Upper lobe of left lung (tissue), 6 donors: ENCODE results near the gene OR8K5. TPM values are rescaled to one million over a fixed set of nuclear protein-coding genes. Genes with fewer than 3 reads are reported as not detected.

Experiments used
- ATAC-seq, 2 donors: fragments of 200-7000 bp; cut with Tn5 transposase; one replicate each; pipeline ENCODE4 v1.9.1; 2022; ENCODE audit warnings: mild to moderate bottlenecking in 2 of 2, moderate library complexity in 2 of 2; ENCODE audit not compliant: low FRiP score in 2 of 2
- DNase-seq, 2 donors: peaks; one replicate each; pipeline ENCODE4 v3.0.0-alpha.2; 2019 to 2020
- H3K27ac ChIP-seq, 4 donors: fragments of 200-600 bp; sonication (generic); one replicate each; pipeline ENCODE4 v1.5.1; 2016 to 2019
- H3K27me3 ChIP-seq, 4 donors: fragments of 200-600 bp; sonication (generic); one replicate each; pipeline ENCODE4 v1.5.1; 2017 to 2019
- H3K36me3 ChIP-seq, 4 donors: fragments of 200-600 bp; sonication (generic); one replicate each; pipeline ENCODE4 v1.5.1; 2016 to 2019
- H3K4me1 ChIP-seq, 4 donors: fragments of 200-600 bp; sonication (generic); one replicate each; pipeline ENCODE4 v1.5.1; 2018 to 2019
- H3K4me3 ChIP-seq, 4 donors: fragments of 200-600 bp; sonication (generic); one replicate each; pipeline ENCODE4 v1.5.1; 2017 to 2019; ENCODE audit warnings: mild to moderate bottlenecking in 2 of 4, moderate library complexity in 1 of 4
- H3K9me3 ChIP-seq, 4 donors: fragments of 200-600 bp; sonication (generic); one replicate each; pipeline ENCODE4 v1.5.1; 2018 to 2019
- EP300 ChIP-seq, 4 donors: sonication (generic); formaldehyde crosslinking; IDR thresholded peaks; one replicate each; pipeline ENCODE4 v1.5.1; 2017; ENCODE audit warnings: antibody characterized with exemption in 4 of 4, control low read depth in 2 of 4
- POLR2A ChIP-seq, 4 donors: fragments of 450-650 bp; IDR thresholded peaks; one replicate each; pipeline ENCODE4 v1.5.1; 2016 to 2017; ENCODE audit warnings: antibody characterized with exemption in 4 of 4, mild to moderate bottlenecking in 2 of 4
- POLR2AphosphoS5 ChIP-seq, 2 donors: sonication (generic); formaldehyde crosslinking; IDR thresholded peaks; one replicate each; pipeline ENCODE4 v1.5.1; 2017; ENCODE audit warnings: antibody characterized with exemption in 2 of 2
- WGBS, 2 donors: methylation state at CpG; one replicate each; pipeline ENCODE4 v1.1.5; 2017 to 2018; 5-methylcytosine and 5-hydroxymethylcytosine counted together
- total RNA-seq, 6 donors: library from RNA; depleted of rRNA in 4 of 6; stranded (reverse); fragments of >200 nt in 4 of 6; gene quantifications; one replicate each; pipeline versions ENCODE4 v1.1.0 to v1.2.1, GENCODE V29; 2016 to 2021
- TF ChIP-seq, protein P1 (sequence below), 6 experiments: fragments of 450-650 bp in 4 of 6; fragments of 200-600 bp in 2 of 6; sonication (generic) in 2 of 6; IDR thresholded peaks; one replicate each; pipeline ENCODE4 v1.5.1; 2016 to 2019; ENCODE audit warnings: antibody characterized with exemption in 6 of 6
- donor health status: DM: no; HTN: no; CAD: no; lungs with moderate emphysema.
- donor health status: DM: no; HTN: yes; CAD: no; lungs with severe emphysema.

Gene OR8K5
- total RNA-seq, 6 donors from 2014 or later = not detected

DNA sequence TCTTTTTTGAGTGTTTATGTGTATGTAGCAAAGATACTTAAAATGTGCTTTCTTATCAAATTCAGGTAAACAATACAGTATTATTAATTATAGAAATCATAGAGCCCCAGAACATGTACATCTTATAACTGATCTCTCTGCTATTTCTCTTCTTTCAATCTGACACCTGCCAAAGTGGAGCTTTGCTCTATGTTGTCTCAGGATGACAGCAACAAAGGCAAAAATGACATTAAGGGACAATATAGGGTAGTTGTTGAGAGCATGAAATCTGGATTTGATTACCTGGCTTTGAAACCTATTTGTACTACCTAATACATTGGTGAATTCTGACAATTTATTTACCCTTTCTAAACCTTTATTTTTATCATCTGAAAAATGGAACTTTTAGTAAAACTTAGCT, 23.3 kb upstream of the OR8K5 start:
- no peak for DNase-seq
- no peak for ATAC-seq
- Histone ChIP-seq H3K36me3 (no peaks in the 10 kb centered on the region), H3K27ac (no peak overlapping the region), H3K4me3 (no peak overlapping the region), H3K27me3 (no peaks in the 10 kb centered on the region), H3K9me3 (peaks cover 0 to 5% (median 4%) of the 10 kb centered on the region in 4 donors), H3K4me1 (no peaks in the 10 kb centered on the region)
- TF ChIP-seq POLR2A (IDR thresholded peaks at IDR 0.05) = no peak
- no peak for TF ChIP-seq EP300 (IDR thresholded peaks at IDR 0.05)
- TF ChIP-seq, protein P1, sequence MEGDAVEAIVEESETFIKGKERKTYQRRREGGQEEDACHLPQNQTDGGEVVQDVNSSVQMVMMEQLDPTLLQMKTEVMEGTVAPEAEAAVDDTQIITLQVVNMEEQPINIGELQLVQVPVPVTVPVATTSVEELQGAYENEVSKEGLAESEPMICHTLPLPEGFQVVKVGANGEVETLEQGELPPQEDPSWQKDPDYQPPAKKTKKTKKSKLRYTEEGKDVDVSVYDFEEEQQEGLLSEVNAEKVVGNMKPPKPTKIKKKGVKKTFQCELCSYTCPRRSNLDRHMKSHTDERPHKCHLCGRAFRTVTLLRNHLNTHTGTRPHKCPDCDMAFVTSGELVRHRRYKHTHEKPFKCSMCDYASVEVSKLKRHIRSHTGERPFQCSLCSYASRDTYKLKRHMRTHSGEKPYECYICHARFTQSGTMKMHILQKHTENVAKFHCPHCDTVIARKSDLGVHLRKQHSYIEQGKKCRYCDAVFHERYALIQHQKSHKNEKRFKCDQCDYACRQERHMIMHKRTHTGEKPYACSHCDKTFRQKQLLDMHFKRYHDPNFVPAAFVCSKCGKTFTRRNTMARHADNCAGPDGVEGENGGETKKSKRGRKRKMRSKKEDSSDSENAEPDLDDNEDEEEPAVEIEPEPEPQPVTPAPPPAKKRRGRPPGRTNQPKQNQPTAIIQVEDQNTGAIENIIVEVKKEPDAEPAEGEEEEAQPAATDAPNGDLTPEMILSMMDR (IDR thresholded peaks at IDR 0.05) = no peak
- TF ChIP-seq POLR2AphosphoS5 (IDR thresholded peaks at IDR 0.05) = no peak

DNA sequence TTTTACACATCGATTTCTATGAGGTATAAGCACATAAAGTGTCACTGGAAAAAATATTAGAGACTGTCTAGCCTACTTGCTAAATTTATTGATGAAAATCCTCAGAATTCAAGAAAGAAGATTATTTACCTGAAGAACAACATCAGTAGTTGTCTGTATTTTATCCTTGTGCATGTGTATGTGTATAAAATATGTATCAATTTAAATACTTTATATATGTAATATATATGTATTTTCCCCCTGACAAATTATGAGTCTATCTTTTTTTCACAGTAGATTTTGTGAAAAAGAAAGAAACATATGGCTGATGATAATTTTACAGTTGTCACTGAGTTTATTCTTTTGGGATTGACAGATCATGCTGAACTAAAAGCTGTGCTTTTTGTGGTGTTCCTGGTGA, 16.2 kb upstream of the OR8K5 start, which contains the start of gene OR5J2:
OR5J2 (plus strand) TSS at position 301 of the 400 bp plus-strand sequence; CDS start at position 301, 0 bp downstream.
- peaks cover 0 to 5% (median 4%) of the 10 kb centered on the region in 4 donors for H3K9me3 ChIP-seq
- H3K27me3 ChIP-seq = no peaks in the 10 kb centered on the region
- ATAC-seq (no peak), DNase-seq (no peak)
- no peak within 1 kb of the TSS for H3K27ac ChIP-seq
- no peak for TF ChIP-seq EP300 (IDR thresholded peaks at IDR 0.05)
- TF ChIP-seq, protein P1 (IDR thresholded peaks at IDR 0.05) = no peak
- TF ChIP-seq POLR2A (IDR thresholded peaks at IDR 0.05) = no peak
- TF ChIP-seq POLR2AphosphoS5 (IDR thresholded peaks at IDR 0.05) = no peak
- H3K36me3 ChIP-seq = no peaks in the 10 kb centered on the region
- H3K4me1 ChIP-seq = no peaks in the 10 kb centered on the region
- H3K4me3 ChIP-seq = no peak within 1 kb of the TSS
- 63 to 67% methylated on average over 1 of the region's 1 CpG for WGBS, 2 donors

DNA sequence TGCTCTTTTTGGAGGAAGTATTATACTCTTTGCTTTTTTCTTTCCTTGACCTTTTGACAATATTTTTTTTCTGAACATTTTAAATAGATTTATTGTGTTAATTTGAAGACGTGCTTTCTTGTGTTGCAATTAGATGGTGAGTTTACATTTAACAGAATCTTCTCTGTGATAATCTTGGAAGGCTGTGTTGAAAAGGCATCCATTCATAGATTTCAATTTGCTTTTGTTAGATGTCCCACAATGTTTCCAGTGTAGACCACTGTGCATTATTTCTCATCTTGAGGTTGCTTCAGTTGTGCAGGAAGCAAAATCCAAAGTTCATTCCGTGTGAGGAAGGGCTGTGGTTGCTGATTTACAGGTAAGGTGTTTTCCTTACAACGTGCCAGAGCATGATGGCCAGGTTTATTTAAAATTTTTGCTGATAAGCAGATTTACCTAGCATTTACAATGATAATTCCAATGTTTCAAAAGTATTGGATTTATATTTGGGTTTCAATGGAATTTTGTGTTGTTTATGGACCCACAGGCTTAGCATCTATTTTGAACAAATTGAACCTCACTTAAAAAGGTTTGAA, 12.2 kb upstream of the OR8K5 start:
- no peak for TF ChIP-seq EP300 (IDR thresholded peaks at IDR 0.05)
- TF ChIP-seq, protein P1 (IDR thresholded peaks at IDR 0.05) = no peak
- no peak for TF ChIP-seq POLR2AphosphoS5 (IDR thresholded peaks at IDR 0.05)
- no peak for TF ChIP-seq POLR2A (IDR thresholded peaks at IDR 0.05)
- DNase-seq = no peak
- H3K9me3 ChIP-seq = no peaks in the 10 kb centered on the region
- H3K4me3 ChIP-seq = no peak overlapping the region
- H3K27me3 ChIP-seq = no peaks in the 10 kb centered on the region
- H3K36me3 ChIP-seq = no peaks in the 10 kb centered on the region
- H3K27ac ChIP-seq = no peak overlapping the region
- no peak for ATAC-seq
- 56 to 66% methylated on average over 3 of the region's 3 CpGs for WGBS, 2 donors
- H3K4me1 ChIP-seq = no peaks in the 10 kb centered on the region

- Histone ChIP-seq H3K9me3 (no peaks in the 10 kb centered on the region), H3K36me3 (no peaks in the 10 kb centered on the region), H3K4me1 (no peaks in the 10 kb centered on the region), H3K4me3 (no peak overlapping the region), H3K27me3 (no peaks in the 10 kb centered on the region), H3K27ac (no peak overlapping the region)
- WGBS, 2 donors = 56 to 69% methylated on average over 3 of the region's 3 CpGs
- TF ChIP-seq, protein P1 (IDR thresholded peaks at IDR 0.05) = no peak
- TF ChIP-seq POLR2A (IDR thresholded peaks at IDR 0.05) (no peak), POLR2AphosphoS5 (IDR thresholded peaks at IDR 0.05) (no peak), EP300 (IDR thresholded peaks at IDR 0.05) (no peak)
- DNase-seq = no peak
- ATAC-seq = no peak
Measured at GRCh38 chr11:56163804-56164203, 3.7 kb upstream of the OR8K5 start.

GRCh38 chr11:56152333-56152732, 7.8 kb downstream of the OR8K5 start:
- no peak for DNase-seq
- no peak overlapping the region for H3K4me3 ChIP-seq
- no peak for TF ChIP-seq EP300 (IDR thresholded peaks at IDR 0.05)
- TF ChIP-seq POLR2AphosphoS5 (IDR thresholded peaks at IDR 0.05) = no peak
- no peak for TF ChIP-seq POLR2A (IDR thresholded peaks at IDR 0.05)
- TF ChIP-seq, protein P1 (IDR thresholded peaks at IDR 0.05) = no peak
- 87 to 97% methylated on average over 13 to 15 of the region's 15 CpGs for WGBS, 2 donors
- H3K4me1 ChIP-seq = no peaks in the 10 kb centered on the region
- peak in 1 of 2 donors; percentile 49 for ATAC-seq
- H3K27ac ChIP-seq = no peak overlapping the region
- no peaks in the 10 kb centered on the region for H3K36me3 ChIP-seq
- H3K9me3 ChIP-seq = peaks cover 0 to 24% (median 5%) of the 10 kb centered on the region in 4 donors
- H3K27me3 ChIP-seq = no peaks in the 10 kb centered on the region
